WTC11 (cell line): ENCODE results near the gene MEOX2. TPM values are rescaled to one million over a fixed set of nuclear protein-coding genes. Genes with fewer than 3 reads are reported as not detected.

Source experiments
- ATAC-seq: fragments of 200-7000 bp; cut with Tn5 transposase; 2 replicates; pipeline ENCODE4 v1.10.0; 2021; ENCODE audit warnings: mild to moderate bottlenecking, moderate library complexity
- CTCF ChIA-PET: fragments of 300-600 bp; sonication (Branson Sonifier 250); formaldehyde crosslinking; loops from one replicate; lab custom pipeline; 2021; ENCODE audit warnings: antibody characterized with exemption; lab: Charles Lee
- POLR2A ChIA-PET: fragments of 350-600 bp; sonication (Branson Sonifier 250); formaldehyde crosslinking; loops from one replicate; lab custom pipeline; 2021; ENCODE audit warnings: antibody characterized with exemption; lab: Charles Lee
- DNase-seq: peaks from one replicate; pipeline ENCODE4 v3.0.0; 2021; ENCODE audit warnings: low spot score
- H3K27ac Mint-ChIP-seq: 2 replicates; pipeline ENCODE4 v1.8.0; 2021; ENCODE audit warnings: mixed read lengths
- H3K27me3 Mint-ChIP-seq: 2 replicates; pipeline ENCODE4 v1.8.0; 2021; ENCODE audit warnings: low read depth, mild to moderate bottlenecking, moderate library complexity, mixed read lengths
- H3K36me3 Mint-ChIP-seq: 2 replicates; pipeline ENCODE4 v1.8.0; 2021; ENCODE audit warnings: mixed read lengths
- H3K4me1 Mint-ChIP-seq: 2 replicates; pipeline ENCODE4 v1.8.0; 2022; ENCODE audit warnings: mixed read lengths
- H3K4me3 Mint-ChIP-seq: 2 replicates; pipeline ENCODE4 v1.8.0; 2021; ENCODE audit warnings: mild to moderate bottlenecking, moderate library complexity, mixed read lengths
- H3K9me3 Mint-ChIP-seq: 2 replicates; pipeline ENCODE4 v1.8.0; 2021; ENCODE audit warnings: mixed read lengths
- ATF1 ChIP-seq: sonication (generic); formaldehyde crosslinking; IDR thresholded peaks from 2 replicates; pipeline ENCODE4 v1.8.1; 2023; ENCODE audit warnings: mild to moderate bottlenecking, moderate library complexity, missing genetic modification reagents
- CREM ChIP-seq: sonication (generic); formaldehyde crosslinking; IDR thresholded peaks from 2 replicates; pipeline ENCODE4 v1.8.1; 2022; ENCODE audit warnings: mild to moderate bottlenecking, missing genetic modification reagents, moderate library complexity
- ETV6 ChIP-seq: sonication (generic); formaldehyde crosslinking; IDR thresholded peaks from 2 replicates; pipeline ENCODE4 v1.8.1; 2022; ENCODE audit warnings: mild to moderate bottlenecking, missing genetic modification reagents
- HMGA2 ChIP-seq: fragments of 250-450 bp; sonication (Bioruptor Pico); IDR thresholded peaks from 2 replicates; pipeline ENCODE4 v1.4.0; 2021; ENCODE audit warnings: mild to moderate bottlenecking, moderate library complexity
- JAZF1 ChIP-seq: fragments of 250-450 bp; sonication (Bioruptor Pico); IDR thresholded peaks from 2 replicates; pipeline ENCODE4 v1.9.0; 2021; ENCODE audit warnings: moderate library complexity, mild to moderate bottlenecking, inconsistent platforms
- NR3C1 ChIP-seq: sonication (generic); formaldehyde crosslinking; conservative IDR thresholded peaks from 2 replicates; pipeline ENCODE4 v1.8.1; 2023; ENCODE audit warnings: low read depth, mild to moderate bottlenecking, missing genetic modification reagents
- PRRX2 ChIP-seq: fragments of 250-450 bp; sonication (Bioruptor Pico); IDR thresholded peaks from 2 replicates; pipeline ENCODE4 v1.8.0; 2021; ENCODE audit warnings: mild to moderate bottlenecking
- SOX15 ChIP-seq: fragments of 250-450 bp; sonication (Bioruptor Pico); IDR thresholded peaks from 2 replicates; pipeline ENCODE4 v1.9.0; 2021; ENCODE audit warnings: mild to moderate bottlenecking
- TEAD4 ChIP-seq: sonication (generic); formaldehyde crosslinking; IDR thresholded peaks from 2 replicates; pipeline ENCODE4 v1.8.0; 2022; ENCODE audit warnings: mild to moderate bottlenecking, missing genetic modification reagents
- ZBTB21 ChIP-seq: sonication (generic); formaldehyde crosslinking; IDR thresholded peaks from 2 replicates; pipeline ENCODE4 v1.8.1; 2023; ENCODE audit warnings: mild to moderate bottlenecking, missing genetic modification reagents, borderline replicate concordance
- total RNA-seq: library from RNA; stranded (reverse); gene quantifications from 3 replicates; pipeline ENCODE4 v1.2.3, GENCODE V29; 2021
- TF ChIP-seq, protein P1 (sequence below): sonication (generic); formaldehyde crosslinking; IDR thresholded peaks from 2 replicates; pipeline ENCODE4 v1.8.1; 2022; ENCODE audit warnings: missing genetic modification reagents, borderline replicate concordance
- TF ChIP-seq, protein P2 (sequence below): sonication (generic); formaldehyde crosslinking; IDR thresholded peaks from 2 replicates; pipeline ENCODE4 v1.8.1; 2023; ENCODE audit warnings: mild to moderate bottlenecking, missing genetic modification reagents, moderate library complexity
- TF ChIP-seq, protein P3 (sequence below): sonication (generic); formaldehyde crosslinking; IDR thresholded peaks from 2 replicates; pipeline ENCODE4 v1.8.0; 2022; ENCODE audit warnings: mild to moderate bottlenecking, missing genetic modification reagents
- TF ChIP-seq, protein P4 (sequence below): fragments of 250-450 bp; sonication (Bioruptor Pico); IDR thresholded peaks from 2 replicates; pipeline ENCODE4 v1.9.0; 2021; ENCODE audit warnings: mild to moderate bottlenecking, borderline replicate concordance
- TF ChIP-seq, protein P5 (sequence below): fragments of 250-450 bp; sonication (Bioruptor Pico); IDR thresholded peaks from 2 replicates; pipeline ENCODE4 v1.9.0; 2021; ENCODE audit warnings: moderate library complexity, mild to moderate bottlenecking, inconsistent platforms, borderline replicate concordance
- TF ChIP-seq, protein P6 (sequence below): sonication (generic); formaldehyde crosslinking; IDR thresholded peaks from 2 replicates; pipeline ENCODE4 v1.8.1; 2023; ENCODE audit warnings: mild to moderate bottlenecking, missing genetic modification reagents
- TF ChIP-seq, protein P7 (sequence below): sonication (generic); formaldehyde crosslinking; IDR thresholded peaks from 2 replicates; pipeline ENCODE4 v1.8.1; 2023; ENCODE audit warnings: mild to moderate bottlenecking, missing genetic modification reagents
- TF ChIP-seq, protein P8 (sequence below): sonication (generic); formaldehyde crosslinking; IDR thresholded peaks from 2 replicates; pipeline ENCODE4 v1.8.0; 2023; ENCODE audit warnings: mild to moderate bottlenecking, missing genetic modification reagents
- TF ChIP-seq, protein P9 (sequence below): sonication (generic); formaldehyde crosslinking; conservative IDR thresholded peaks from 2 replicates; pipeline ENCODE4 v1.8.1; 2022; ENCODE audit warnings: mild to moderate bottlenecking, missing genetic modification reagents

The MEOX2 gene
- total RNA-seq, 1 experiment from 2014 or later, result 0.07 TPM

DNA sequence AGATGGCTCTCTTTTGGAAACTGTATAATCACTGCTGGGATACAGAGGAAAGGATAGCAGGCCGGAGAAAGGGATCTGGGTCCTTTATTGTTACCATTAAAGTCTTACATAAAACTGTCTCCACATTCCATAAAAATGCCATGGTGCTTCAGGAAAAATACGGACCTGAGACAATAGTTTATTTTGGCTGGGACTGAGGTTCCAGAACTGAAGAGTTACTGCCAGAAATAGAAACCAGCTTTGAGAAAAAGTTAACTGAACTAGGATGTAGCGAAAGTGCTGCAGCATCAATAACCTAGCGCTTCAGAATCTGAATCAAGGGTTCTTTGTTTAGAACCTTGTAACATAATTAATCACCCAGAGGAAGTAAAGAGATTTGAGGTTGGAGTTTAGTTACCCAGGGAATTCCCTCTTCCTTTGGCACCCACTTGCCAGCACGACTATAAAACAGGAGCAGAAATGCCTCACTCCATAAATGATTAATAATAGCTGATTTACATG lies 38.0 kb downstream of the MEOX2 start:
- CTCF ChIA-PET, result no interaction called here
- POLR2A ChIA-PET, result no interaction called here
- TF ChIP-seq ETV6 (CRISPR knock-in tag), result no peak
- TF ChIP-seq NR3C1 (CRISPR knock-in tag), result no peak
- TF ChIP-seq, protein P1, sequence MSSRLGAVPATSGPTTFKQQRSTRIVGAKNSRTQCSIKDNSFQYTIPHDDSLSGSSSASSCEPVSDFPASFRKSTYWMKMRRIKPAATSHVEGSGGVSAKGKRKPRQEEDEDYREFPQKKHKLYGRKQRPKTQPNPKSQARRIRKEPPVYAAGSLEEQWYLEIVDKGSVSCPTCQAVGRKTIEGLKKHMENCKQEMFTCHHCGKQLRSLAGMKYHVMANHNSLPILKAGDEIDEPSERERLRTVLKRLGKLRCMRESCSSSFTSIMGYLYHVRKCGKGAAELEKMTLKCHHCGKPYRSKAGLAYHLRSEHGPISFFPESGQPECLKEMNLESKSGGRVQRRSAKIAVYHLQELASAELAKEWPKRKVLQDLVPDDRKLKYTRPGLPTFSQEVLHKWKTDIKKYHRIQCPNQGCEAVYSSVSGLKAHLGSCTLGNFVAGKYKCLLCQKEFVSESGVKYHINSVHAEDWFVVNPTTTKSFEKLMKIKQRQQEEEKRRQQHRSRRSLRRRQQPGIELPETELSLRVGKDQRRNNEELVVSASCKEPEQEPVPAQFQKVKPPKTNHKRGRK (CRISPR knock-in tag), result no peak
- no peak for TF ChIP-seq ATF1 (CRISPR knock-in tag)
- no peak for TF ChIP-seq ZBTB21 (CRISPR knock-in tag)
- no peak for TF ChIP-seq TEAD4 (CRISPR knock-in tag)
- no peak for TF ChIP-seq HMGA2
- TF ChIP-seq, protein P2, sequence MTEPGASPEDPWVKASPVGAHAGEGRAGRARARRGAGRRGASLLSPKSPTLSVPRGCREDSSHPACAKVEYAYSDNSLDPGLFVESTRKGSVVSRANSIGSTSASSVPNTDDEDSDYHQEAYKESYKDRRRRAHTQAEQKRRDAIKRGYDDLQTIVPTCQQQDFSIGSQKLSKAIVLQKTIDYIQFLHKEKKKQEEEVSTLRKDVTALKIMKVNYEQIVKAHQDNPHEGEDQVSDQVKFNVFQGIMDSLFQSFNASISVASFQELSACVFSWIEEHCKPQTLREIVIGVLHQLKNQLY (CRISPR knock-in tag), result no peak
- TF ChIP-seq, protein P3, sequence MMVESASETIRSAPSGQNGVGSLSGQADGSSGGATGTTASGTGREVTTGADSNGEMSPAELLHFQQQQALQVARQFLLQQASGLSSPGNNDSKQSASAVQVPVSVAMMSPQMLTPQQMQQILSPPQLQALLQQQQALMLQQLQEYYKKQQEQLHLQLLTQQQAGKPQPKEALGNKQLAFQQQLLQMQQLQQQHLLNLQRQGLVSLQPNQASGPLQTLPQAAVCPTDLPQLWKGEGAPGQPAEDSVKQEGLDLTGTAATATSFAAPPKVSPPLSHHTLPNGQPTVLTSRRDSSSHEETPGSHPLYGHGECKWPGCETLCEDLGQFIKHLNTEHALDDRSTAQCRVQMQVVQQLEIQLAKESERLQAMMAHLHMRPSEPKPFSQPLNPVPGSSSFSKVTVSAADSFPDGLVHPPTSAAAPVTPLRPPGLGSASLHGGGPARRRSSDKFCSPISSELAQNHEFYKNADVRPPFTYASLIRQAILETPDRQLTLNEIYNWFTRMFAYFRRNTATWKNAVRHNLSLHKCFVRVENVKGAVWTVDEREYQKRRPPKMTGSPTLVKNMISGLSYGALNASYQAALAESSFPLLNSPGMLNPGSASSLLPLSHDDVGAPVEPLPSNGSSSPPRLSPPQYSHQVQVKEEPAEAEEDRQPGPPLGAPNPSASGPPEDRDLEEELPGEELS, result no peak
- TF ChIP-seq PRRX2, result no peak
- no peak for TF ChIP-seq CREM (CRISPR knock-in tag)
- TF ChIP-seq, protein P4, sequence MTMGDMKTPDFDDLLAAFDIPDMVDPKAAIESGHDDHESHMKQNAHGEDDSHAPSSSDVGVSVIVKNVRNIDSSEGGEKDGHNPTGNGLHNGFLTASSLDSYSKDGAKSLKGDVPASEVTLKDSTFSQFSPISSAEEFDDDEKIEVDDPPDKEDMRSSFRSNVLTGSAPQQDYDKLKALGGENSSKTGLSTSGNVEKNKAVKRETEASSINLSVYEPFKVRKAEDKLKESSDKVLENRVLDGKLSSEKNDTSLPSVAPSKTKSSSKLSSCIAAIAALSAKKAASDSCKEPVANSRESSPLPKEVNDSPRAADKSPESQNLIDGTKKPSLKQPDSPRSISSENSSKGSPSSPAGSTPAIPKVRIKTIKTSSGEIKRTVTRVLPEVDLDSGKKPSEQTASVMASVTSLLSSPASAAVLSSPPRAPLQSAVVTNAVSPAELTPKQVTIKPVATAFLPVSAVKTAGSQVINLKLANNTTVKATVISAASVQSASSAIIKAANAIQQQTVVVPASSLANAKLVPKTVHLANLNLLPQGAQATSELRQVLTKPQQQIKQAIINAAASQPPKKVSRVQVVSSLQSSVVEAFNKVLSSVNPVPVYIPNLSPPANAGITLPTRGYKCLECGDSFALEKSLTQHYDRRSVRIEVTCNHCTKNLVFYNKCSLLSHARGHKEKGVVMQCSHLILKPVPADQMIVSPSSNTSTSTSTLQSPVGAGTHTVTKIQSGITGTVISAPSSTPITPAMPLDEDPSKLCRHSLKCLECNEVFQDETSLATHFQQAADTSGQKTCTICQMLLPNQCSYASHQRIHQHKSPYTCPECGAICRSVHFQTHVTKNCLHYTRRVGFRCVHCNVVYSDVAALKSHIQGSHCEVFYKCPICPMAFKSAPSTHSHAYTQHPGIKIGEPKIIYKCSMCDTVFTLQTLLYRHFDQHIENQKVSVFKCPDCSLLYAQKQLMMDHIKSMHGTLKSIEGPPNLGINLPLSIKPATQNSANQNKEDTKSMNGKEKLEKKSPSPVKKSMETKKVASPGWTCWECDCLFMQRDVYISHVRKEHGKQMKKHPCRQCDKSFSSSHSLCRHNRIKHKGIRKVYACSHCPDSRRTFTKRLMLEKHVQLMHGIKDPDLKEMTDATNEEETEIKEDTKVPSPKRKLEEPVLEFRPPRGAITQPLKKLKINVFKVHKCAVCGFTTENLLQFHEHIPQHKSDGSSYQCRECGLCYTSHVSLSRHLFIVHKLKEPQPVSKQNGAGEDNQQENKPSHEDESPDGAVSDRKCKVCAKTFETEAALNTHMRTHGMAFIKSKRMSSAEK, result no peak
- TF ChIP-seq, protein P5, sequence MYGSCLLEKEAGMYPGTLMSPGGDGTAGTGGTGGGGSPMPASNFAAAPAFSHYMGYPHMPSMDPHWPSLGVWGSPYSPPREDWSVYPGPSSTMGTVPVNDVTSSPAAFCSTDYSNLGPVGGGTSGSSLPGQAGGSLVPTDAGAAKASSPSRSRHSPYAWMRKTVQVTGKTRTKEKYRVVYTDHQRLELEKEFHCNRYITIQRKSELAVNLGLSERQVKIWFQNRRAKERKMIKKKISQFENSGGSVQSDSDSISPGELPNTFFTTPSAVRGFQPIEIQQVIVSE (CRISPR knock-in tag), result no peak
- TF ChIP-seq, protein P6, sequence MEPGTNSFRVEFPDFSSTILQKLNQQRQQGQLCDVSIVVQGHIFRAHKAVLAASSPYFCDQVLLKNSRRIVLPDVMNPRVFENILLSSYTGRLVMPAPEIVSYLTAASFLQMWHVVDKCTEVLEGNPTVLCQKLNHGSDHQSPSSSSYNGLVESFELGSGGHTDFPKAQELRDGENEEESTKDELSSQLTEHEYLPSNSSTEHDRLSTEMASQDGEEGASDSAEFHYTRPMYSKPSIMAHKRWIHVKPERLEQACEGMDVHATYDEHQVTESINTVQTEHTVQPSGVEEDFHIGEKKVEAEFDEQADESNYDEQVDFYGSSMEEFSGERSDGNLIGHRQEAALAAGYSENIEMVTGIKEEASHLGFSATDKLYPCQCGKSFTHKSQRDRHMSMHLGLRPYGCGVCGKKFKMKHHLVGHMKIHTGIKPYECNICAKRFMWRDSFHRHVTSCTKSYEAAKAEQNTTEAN, result no peak
- no peak for TF ChIP-seq SOX15 (CRISPR knock-in tag)
- no peak for TF ChIP-seq JAZF1
- TF ChIP-seq, protein P7, sequence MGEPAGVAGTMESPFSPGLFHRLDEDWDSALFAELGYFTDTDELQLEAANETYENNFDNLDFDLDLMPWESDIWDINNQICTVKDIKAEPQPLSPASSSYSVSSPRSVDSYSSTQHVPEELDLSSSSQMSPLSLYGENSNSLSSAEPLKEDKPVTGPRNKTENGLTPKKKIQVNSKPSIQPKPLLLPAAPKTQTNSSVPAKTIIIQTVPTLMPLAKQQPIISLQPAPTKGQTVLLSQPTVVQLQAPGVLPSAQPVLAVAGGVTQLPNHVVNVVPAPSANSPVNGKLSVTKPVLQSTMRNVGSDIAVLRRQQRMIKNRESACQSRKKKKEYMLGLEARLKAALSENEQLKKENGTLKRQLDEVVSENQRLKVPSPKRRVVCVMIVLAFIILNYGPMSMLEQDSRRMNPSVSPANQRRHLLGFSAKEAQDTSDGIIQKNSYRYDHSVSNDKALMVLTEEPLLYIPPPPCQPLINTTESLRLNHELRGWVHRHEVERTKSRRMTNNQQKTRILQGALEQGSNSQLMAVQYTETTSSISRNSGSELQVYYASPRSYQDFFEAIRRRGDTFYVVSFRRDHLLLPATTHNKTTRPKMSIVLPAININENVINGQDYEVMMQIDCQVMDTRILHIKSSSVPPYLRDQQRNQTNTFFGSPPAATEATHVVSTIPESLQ (CRISPR knock-in tag), result no peak
- TF ChIP-seq, protein P8, sequence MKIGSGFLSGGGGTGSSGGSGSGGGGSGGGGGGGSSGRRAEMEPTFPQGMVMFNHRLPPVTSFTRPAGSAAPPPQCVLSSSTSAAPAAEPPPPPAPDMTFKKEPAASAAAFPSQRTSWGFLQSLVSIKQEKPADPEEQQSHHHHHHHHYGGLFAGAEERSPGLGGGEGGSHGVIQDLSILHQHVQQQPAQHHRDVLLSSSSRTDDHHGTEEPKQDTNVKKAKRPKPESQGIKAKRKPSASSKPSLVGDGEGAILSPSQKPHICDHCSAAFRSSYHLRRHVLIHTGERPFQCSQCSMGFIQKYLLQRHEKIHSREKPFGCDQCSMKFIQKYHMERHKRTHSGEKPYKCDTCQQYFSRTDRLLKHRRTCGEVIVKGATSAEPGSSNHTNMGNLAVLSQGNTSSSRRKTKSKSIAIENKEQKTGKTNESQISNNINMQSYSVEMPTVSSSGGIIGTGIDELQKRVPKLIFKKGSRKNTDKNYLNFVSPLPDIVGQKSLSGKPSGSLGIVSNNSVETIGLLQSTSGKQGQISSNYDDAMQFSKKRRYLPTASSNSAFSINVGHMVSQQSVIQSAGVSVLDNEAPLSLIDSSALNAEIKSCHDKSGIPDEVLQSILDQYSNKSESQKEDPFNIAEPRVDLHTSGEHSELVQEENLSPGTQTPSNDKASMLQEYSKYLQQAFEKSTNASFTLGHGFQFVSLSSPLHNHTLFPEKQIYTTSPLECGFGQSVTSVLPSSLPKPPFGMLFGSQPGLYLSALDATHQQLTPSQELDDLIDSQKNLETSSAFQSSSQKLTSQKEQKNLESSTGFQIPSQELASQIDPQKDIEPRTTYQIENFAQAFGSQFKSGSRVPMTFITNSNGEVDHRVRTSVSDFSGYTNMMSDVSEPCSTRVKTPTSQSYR (CRISPR knock-in tag), result no peak
- TF ChIP-seq, protein P9, sequence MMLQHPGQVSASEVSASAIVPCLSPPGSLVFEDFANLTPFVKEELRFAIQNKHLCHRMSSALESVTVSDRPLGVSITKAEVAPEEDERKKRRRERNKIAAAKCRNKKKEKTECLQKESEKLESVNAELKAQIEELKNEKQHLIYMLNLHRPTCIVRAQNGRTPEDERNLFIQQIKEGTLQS (CRISPR knock-in tag), result no peak
- H3K27ac Mint-ChIP-seq, result no peak overlapping the region
- ATAC-seq (no peak), DNase-seq (no peak)
- peaks cover 11% of the 10 kb centered on the region for H3K4me1 Mint-ChIP-seq
- H3K36me3 Mint-ChIP-seq, result no peaks in the 10 kb centered on the region
- no peaks in the 10 kb centered on the region for H3K9me3 Mint-ChIP-seq
- no peaks in the 10 kb centered on the region for H3K27me3 Mint-ChIP-seq
- no peak overlapping the region for H3K4me3 Mint-ChIP-seq
